ENCODE data around the gene SMARCD2.

SMARCD2 gene

GRCh38 chr17:63850401-63850800 lies 7.9 kb upstream of the SMARCD2 start:
- DNase-seq (ENCODE audit: low spot score), result no peak

GRCh38 chr17:63848834-63849689 lies 6.6 kb upstream of the SMARCD2 start:
- DNase-seq (ENCODE audit: low spot score), result peak; percentile 92

GRCh38 chr17:63847525-63848249 lies 5.2 kb upstream of the SMARCD2 start:
- DNase-seq (ENCODE audit: low spot score), result no peak

GRCh38 chr17:63845509-63845908 lies 3.0 kb upstream of the SMARCD2 start:
- no peak for DNase-seq (ENCODE audit: low spot score)

GRCh38 chr17:63843910-63844677 lies 1.6 kb upstream of the SMARCD2 start:
- no peak for DNase-seq (ENCODE audit: low spot score)

GRCh38 chr17:63843387-63843888 lies 953 bp upstream of the SMARCD2 start:
- peak; percentile 22 for DNase-seq (ENCODE audit: low spot score)

- no peak for DNase-seq (ENCODE audit: low spot score)
These were observed 329 bp downstream of the SMARCD2 start for GRCh38 chr17:63842173-63842539.

- no peak for DNase-seq (ENCODE audit: low spot score)
These were observed 924 bp downstream of the SMARCD2 start for GRCh38 chr17:63841350-63842172.

- DNase-seq (ENCODE audit: low spot score), result no peak
These were observed 1.7 kb downstream of the SMARCD2 start for GRCh38 chr17:63840591-63841349.

GRCh38 chr17:63838631-63839171 lies 3.8 kb downstream of the SMARCD2 start:
- DNase-seq (ENCODE audit: low spot score), result no peak

GRCh38 chr17:63837962-63838600 lies 4.4 kb downstream of the SMARCD2 start:
- DNase-seq (ENCODE audit: low spot score), result no peak

- DNase-seq (ENCODE audit: low spot score), result no peak
These were observed 5.0 kb downstream of the SMARCD2 start for GRCh38 chr17:63837480-63837879.

GRCh38 chr17:63836811-63837210 lies 5.7 kb downstream of the SMARCD2 start:
- DNase-seq (ENCODE audit: low spot score), result no peak

GRCh38 chr17:63835167-63835720 lies 7.2 kb downstream of the SMARCD2 start:
- no peak for DNase-seq (ENCODE audit: low spot score)

GRCh38 chr17:63834431-63835166 lies 7.9 kb downstream of the SMARCD2 start:
- DNase-seq (ENCODE audit: low spot score), result peak; percentile 71

GRCh38 chr17:63833741-63834373 lies 8.6 kb downstream of the SMARCD2 start:
- DNase-seq (ENCODE audit: low spot score), result no peak

- no peak for DNase-seq (ENCODE audit: low spot score)
These were observed 9.3 kb downstream of the SMARCD2 start for GRCh38 chr17:63833026-63833740.

GRCh38 chr17:63832455-63832854 lies 10.0 kb downstream of the SMARCD2 start:
- DNase-seq (ENCODE audit: low spot score), result no peak

Measured in CD4-positive, alpha-beta T cell treated with Interleukin-6 at 100 ng/mL for 8 hours (primary cell).